Stimulated activated CD4-positive, alpha-beta T cell treated with anti-CD3 and anti-CD28 coated beads, Interleukin-12 subunit alpha, Interleukin-12 subunit beta, amount 100 ng/mL, for 48 hours (primary cell): ENCODE results near the gene RASA1.

Experiments used
- DNase-seq, 3 donors: peaks; one replicate each; pipeline ENCODE4 v3.0.0-alpha.2; 2020; ENCODE audit warnings: low read depth in 2 of 3, low spot score in 1 of 3

RASA1 gene

DNA sequence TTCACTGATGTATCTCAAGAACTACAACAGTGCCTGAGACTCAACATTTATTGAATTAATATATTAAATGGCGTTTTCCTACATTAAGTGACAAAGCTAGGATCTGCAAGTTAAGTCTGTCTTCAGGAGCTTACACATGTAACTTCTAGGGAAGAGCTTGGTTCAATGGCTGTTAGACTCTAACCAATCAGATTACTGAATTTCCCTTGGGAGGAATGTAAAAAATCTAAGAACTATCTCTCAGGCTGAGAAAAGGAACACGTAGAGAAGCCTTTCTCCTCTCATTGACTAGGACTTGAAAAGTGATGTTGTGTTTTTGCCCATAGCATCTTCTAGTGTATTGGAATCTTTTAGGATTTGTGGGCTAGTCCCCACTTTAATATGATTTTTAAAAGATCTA lies 91.4 kb downstream of the RASA1 start:
- no peak for DNase-seq

DNA sequence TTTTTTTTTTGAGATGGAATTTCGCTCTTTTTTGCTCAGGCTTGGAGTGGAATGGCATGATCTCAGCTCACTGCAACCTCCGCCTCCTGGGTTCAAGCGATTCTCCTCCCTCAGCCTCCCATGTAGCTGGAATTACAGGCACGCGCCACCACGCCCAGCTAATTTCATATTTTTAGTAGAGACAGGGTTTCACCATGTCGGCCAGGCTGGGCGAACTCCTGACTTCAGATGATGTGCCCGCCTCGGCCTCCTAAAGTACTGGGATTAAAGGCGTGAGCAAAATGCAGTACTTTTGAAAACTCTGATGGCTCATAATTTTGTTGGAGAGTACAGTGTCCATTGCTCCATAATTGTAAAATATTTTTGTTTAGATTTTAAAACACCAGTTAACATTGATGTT lies 92.4 kb downstream of the RASA1 start:
- DNase-seq, result no peak

DNA sequence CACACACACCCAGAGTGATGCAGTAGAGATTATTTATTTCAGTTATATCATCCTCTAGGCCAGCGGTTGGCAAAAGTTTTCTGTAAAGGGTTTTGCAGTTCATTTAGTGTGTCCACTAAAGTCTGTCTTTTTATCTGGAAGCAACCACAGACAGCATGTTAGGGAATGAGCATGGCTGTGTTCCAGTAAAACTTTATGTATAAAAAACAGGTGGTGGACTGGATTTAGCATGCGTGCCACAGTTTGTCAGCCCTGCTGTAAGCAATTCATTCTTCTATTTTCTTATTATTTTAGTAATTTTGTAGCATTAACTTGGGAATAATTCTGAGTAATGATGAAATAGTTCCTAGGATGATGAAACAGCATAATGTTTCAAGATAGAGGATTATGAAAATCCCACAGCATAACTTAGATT lies 93.4 kb downstream of the RASA1 start:
- DNase-seq, result no peak

DNA sequence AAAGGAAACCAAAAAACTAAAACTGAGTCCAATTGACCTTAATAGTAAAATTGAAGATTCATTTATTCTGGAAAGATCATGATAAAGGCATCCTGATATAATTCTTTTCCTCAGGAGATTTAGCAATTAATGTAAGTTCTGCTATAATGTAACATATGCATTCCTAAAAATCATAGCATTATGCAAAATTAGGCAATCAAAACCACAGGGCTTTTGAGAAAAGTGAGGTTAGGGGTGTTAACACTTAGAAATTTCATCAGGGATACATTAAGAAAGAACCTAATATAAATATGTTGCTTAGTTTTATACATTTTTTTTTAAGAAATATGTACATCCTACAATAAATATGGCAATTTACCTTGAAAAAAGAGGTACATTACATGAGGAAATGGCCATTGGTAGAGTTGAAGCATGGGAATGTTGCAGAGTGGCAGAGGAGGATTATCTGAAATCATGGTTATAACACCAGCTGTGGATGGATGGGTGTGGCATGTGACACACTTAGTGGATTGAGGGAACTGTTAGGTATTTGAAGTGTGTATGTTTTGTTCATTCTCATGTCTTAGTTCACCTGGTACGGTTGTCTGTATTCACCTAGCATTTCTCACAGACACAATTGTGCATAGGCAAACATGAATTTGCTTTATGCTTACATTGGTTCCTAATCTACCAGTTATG lies 94.0 kb downstream of the RASA1 start:
- DNase-seq, result no peak

DNA sequence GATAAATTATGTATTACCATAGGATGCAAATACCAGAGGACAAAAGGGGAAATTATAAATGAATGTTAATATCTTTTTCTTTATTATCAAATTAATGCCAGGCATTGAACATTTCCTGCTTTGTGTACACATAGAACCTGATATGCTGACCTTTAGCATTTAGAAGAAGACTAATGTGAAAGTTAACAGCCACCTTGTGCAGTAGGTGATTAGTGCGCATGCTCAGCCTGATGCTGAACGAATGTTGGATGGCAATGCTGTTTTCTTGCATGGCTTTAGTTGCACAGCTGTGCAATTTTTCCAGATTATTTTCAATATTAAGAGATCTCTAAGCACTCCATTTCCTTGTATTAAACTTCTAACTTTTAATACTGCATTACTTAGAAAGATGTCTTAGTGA lies 99.6 kb downstream of the RASA1 start:
- DNase-seq, result no peak

DNA sequence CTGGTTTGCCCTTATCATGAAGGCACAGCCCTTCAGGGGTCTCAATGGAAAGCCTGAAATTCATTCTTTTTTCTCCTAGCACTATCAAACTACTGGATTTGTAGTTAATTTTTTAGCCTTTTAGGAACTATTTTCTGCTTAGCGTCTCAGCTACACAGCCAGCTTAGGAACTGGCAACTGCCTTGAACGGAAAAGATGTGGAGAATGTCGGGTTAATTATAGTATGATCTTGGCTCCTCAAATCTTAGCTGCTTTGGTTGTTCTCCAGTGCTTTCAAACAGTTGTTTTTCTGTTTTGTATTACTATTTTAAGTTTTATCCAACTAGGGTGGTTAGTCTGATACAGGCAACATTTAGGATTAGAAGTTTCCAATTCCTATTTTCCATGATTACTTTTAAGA lies 100.9 kb downstream of the RASA1 start:
- DNase-seq, result no peak

DNA sequence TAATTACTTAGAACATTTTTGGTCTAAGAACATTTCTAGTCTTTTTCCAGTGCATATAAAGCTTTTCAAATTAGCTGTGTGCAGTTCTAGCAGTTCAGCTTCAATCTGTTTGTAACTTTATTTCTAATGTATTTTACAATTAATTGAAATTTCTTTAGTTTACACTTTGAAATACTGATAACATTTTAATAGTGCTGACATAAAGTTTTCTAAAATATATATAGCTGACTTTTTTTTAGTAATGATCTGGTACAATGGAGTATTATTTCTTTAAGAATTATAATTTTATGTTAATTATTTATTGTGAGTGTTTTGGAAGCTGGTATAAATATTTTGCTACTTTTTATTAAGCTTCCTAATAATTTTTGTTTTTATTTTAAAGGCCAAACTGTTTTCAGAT lies 101.7 kb downstream of the RASA1 start:
- no peak for DNase-seq

DNA sequence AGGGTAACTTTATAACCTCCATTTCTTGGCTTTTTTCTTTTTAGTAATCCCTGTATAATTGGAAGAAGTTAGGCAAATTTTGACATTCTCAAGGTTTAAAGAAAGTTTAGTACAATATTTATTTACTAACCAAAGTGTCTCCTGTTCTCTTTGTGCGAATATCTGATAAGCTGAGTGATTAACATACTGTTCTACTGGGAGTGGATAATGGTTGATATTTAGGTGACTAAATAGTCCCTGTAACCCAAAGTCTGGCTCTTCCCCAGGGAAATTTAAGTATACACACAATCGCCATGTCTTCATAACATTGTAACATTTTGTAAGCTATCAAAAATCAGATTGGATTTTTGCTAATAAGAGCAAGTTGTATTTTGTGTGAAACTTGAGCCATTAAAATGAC lies 105.0 kb downstream of the RASA1 start:
- DNase-seq, result no peak

DNA sequence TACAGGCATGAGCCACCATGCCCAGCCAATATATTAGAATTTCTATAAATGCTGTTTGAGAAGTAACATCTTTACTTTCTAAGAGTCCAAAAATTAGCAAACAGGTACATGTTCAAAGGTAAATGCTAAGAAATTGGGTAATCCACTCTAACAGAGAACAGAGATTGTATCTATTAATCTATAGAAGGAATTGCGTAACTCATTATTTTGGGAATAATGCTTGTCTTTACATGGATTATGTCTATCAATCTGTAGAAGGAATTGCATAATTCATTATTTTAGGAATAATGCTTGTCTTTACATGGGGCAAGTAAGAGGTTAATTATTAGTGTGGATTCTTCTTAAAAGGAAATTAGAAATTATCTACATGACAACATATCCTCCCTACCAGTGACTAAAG lies 114.5 kb downstream of the RASA1 start:
- DNase-seq, result no peak

DNA sequence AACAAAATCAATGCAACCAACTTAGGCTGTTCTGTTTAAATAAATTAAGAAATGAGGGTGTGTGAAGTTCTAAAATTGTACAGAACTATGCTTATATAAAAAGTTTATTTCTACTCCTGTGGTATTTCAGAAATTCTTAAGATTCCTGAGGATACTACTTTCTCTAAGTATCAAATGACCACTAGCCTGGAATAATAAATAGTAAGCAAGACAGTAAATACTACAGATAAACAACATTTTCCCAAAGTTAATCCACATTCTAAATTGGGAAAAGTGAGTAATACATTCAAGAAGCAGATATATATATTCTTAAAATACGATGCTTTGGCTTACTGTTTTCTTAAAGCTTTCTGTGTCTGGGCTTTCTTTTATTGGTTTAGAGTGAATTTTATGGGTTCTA lies 115.5 kb downstream of the RASA1 start:
- no peak for DNase-seq

DNA sequence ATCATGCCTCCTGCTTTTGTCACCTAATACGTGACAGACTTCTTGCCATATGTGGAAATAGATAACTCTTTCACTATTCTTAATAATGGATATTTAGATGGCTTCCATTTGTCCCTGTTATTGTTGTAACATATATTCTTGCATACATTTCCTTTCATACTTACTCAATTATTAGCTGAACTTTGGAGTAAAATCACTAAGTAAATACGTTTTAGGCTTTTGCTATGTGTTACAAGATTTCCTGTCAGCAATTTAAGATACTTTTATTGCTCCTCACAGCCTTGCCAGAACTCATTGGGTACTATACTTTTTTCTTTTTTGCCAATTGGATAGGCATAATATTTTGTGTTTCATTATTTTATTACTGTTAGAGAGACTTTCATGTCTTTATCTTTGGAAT lies 118.1 kb downstream of the RASA1 start:
- no peak for DNase-seq

DNA sequence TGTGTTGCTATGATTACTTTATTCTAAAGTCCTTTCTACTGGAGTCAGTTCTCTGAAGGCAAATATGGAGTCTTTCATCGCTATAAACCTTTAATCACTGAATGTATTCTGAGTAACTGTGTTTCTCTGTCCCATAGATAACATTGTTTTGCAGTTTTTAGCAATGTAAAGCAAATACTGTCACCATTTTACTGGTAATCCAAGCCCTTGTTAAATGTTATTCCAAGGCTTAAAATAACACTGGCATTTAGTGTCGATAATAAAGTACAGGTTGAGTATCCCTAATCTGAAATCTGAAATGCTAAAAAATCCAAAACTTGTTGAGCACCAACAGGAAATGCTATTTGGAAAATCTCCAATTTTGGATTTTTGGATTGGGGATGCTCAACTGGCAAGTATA lies 120.4 kb downstream of the RASA1 start:
- no peak for DNase-seq

DNA sequence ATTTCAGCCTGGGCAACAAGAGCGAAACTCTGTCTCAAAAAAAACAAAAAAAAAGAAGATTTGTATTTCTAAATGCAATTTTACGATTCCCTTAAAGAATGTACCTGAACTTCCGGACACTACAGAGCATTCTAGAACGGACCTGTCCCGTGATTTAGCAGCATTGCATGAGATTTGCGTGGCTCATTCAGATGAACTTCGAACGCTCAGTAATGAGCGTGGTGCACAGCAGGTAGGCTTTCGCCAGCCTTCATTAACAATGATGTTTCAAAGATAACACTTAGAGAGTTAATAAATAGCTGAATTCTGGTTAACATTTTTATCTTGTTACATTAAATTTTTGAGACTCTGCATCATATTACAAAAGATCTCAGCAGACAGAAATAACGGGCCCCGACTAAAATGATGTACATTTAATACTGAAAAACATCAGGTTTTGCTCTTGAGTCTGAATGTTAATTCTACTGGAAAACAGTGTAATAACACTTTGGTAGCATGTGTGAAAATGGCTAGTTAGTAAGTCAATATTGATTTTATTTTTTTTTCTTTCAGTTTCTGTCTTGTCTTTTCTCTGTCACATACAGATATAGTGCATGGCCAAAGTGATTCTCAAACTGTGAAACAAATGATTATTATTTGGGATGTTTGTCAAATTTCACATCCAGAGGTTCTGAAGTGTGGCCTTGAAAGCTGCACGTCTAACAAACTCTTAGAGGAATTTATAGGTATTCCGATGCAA lies 121.8 kb downstream of the RASA1 start:
- DNase-seq, result no peak

DNA sequence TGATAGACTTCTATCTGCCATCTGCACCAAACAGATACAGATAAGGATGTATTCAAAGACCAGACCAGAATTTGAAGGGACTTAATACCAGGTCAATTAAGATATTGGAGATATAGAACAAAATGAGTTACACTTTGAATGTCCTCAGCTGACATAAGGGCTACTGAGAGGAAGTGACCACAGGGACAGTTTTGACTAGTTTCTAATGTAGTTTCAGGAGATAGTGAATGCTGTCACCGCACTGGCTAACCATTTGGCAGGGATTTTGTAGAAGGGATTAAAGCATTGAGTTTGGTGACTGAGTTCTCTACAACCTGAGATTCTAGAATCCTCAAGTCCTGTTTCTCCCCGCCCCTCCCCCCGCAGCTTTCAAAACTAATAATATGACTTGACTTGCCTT lies 122.4 kb downstream of the RASA1 start:
- DNase-seq, result no peak

DNA sequence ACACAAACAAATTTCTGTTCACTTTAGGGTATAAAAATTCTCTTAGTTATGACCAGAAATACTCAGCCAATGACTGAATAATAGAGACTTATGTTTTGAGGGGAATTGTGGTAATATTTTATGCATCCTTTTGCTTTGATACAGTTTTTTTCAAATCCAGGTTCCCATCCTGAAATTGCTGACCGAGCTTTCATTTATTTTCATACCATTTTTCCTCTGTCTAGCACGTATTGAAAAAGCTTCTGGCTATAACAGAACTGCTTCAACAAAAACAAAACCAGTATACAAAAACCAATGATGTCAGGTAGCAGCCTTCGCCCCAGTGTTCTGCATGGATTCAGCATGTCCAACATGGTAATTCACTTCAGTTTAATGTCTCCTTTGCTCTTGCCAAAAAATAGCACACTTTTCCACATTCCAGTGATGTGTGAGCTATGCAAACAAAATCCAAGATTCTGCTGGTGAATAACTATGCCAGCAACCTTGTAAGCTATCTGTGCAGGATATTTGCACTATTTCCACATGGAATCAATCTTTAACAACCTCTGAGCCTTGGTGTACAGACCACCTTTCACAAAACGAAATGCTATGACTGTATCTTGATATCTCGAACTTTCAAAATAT lies 123.0 kb downstream of the RASA1 start:
- no peak for DNase-seq

DNA sequence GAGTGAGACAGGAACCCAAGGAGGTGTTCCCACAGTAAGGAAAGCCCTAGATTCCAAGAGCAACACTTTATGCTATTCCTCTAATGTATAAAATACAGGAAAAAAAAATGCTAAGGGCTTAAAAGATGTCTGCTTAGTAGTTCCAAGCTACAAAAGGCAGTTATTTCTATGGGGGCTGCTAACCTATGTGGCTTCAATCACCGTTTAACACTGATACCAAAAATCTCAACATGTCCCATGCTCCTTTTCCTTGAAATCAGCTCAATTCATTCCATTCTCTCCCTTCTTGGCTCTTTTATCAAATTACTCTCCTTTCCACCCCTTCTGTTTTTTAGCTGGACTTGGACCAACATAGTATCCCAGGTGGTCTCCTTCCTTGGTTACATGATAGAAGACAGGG lies 124.5 kb downstream of the RASA1 start:
- DNase-seq, result no peak

DNA sequence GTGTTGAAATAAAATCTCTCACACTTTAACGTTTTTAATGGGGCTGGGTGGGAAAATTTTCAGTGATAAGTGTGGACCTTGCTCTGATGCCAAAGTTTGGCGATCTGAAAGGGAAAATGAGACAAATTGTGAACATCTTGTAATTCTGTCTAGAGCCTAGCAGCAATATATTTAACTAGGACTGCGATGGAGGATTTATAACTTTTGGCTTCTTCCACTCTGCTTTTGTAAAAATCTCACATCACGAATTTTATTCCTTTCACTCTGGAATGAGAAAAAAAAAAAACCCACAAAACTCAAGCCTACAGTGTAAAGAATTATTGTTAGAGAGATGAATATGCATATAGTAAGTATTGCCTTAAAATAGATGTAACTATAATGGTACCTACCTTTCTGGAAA lies 125.1 kb downstream of the RASA1 start:
- no peak for DNase-seq

DNA sequence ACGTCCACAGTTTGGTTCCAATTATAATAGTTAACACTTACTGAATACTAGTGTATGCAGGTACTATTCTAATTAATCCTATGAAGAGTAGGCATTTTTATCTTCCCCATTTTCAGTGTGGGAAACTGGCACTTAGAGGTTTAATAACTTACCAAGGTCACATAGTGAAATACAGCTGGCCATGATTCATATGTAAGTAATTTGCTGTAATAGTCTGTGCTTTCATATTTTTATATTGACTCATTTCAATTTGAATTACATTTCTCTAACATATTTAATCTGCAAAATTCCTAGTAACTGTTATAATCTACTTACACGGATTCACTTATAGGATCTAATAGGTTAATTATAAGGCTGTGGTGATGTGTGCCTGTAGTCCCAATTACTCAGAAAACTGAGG lies 125.6 kb downstream of the RASA1 start:
- no peak for DNase-seq

DNA sequence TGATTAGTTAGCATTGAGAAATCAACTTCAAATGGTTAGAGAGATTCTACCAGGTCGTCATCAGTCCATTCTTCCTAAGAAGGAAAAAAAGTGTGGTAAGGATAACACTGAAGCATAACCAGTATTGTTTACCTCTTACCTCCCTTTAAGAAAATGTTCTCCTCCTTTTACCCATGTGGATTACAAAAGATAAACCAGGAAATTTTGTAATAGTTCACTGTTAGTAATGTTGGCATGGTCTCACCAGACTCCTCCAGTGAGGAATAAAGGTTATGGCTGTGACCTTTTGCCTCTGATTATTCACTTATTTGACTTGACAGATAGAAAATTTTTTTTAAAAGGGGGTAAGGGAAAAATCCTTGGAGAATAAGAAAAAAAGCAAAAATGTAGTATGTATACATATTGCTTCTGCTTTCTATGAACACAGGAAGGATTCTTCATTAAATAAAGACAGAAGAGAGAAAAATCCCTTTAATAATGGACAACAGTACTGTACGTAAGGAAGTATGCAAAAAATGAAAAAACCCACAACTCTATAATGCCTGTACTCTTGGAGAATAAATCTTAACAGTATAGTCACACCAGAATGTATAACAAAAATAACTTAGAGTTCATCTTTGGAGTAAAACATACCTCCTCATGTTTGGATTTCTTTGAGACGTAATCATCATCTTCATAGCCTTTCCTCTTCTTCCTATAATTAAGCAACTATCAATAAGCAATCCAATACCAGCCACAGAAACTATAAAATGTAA lies 126.9 kb downstream of the RASA1 start:
- DNase-seq, result no peak

DNA sequence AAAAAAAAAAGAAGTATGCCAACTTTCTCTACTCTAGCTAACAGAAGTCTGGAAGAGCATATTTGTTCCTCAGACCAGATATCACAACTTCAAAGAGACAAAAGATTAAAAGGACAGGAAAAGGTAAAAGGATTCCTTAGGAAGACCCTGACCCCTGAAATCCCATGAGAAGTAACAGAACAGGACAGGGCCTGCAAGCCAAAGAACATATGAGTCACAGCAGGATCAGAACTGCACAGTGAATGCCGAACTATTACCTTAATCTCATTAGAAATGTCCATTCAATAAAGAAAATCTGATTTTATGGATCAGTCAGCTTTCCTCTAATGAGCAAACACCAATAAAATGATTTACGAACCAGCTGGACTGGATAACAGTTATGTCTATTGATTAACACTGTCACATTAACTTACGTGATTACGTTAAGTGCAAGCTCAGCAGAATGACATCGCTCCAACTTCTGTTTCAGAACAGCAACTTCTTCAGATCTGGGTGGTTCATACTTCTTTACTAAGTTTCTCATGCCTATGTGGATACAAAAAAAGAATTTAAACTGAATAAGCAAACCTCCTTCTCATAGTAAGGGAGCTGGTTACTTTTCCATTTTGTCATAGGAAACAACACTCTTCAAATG lies 131.4 kb downstream of the RASA1 start:
- no peak for DNase-seq

DNA sequence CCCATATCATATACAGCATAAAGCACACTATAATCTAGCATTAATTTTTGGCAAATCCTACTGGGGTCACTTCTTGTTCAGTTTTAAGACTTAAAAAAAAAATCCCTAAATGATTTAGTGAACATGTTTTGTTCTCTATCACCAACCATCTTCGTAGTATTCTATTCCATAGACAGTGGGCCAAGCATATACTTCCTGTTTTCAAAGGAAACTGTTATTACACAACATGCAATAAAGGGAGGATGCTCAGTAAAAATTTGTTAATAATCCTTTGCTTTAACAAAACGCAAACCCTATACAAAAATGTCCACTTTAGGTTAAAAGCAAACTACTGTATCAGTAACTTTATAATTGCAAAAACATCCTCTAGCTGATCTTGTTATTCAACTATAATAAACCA lies 132.0 kb downstream of the RASA1 start:
- no peak for DNase-seq
